HG03469 (cell line): ENCODE results near the gene RASSF1.
"Not testable (repeated sequence)": the region's sequence is repeated elsewhere in the genome, so short reads cannot be mapped to it uniquely, and the experiment has no call there.

Experiments used
- ATAC-seq: cut with Tn5 transposase; IDR thresholded peaks from one replicate; pipeline ENCODE4 v1.9.1; 2021; ENCODE audit warnings: mild to moderate bottlenecking, moderate library complexity, moderate number of reproducible peaks; ENCODE audit not compliant: unreplicated experiment

Gene RASSF1

GRCh38 chr3:50324351-50325112 lies 16.1 kb downstream of the RASSF1 start:
- ATAC-seq, result no peak

GRCh38 chr3:50323614-50324199 lies 16.9 kb downstream of the RASSF1 start:
- ATAC-seq, result no peak

- no peak for ATAC-seq
Measured at GRCh38 chr3:50323092-50323600, 17.5 kb downstream of the RASSF1 start.

GRCh38 chr3:50322386-50323091 lies 18.1 kb downstream of the RASSF1 start, which contains the start of gene HYAL2:
TSS of gene HYAL2 (minus strand) at chr3:50322745. CDS start at chr3:50320489, 2,256 bp downstream.
- ATAC-seq, result no peak

- no peak for ATAC-seq
Measured at GRCh38 chr3:50322115-50322385, 18.6 kb downstream of the RASSF1 start.

- ATAC-seq, result peak; percentile 41
Measured at GRCh38 chr3:50321336-50322114, 19.1 kb downstream of the RASSF1 start.

- peak; percentile 23 for ATAC-seq
Measured at GRCh38 chr3:50320853-50321335, 19.7 kb downstream of the RASSF1 start.

GRCh38 chr3:50319894-50320625 lies 20.6 kb downstream of the RASSF1 start:
- no peak for ATAC-seq

GRCh38 chr3:50319181-50319893 lies 21.3 kb downstream of the RASSF1 start:
- ATAC-seq, result no peak

GRCh38 chr3:50318615-50319014 lies 22.0 kb downstream of the RASSF1 start:
- ATAC-seq, result no peak

- ATAC-seq, result no peak
Measured at GRCh38 chr3:50318163-50318562, 22.5 kb downstream of the RASSF1 start.

GRCh38 chr3:50317300-50317699 lies 23.3 kb downstream of the RASSF1 start:
- ATAC-seq, result no peak

- no peak for ATAC-seq
Measured at GRCh38 chr3:50316657-50317242, 23.9 kb downstream of the RASSF1 start.

GRCh38 chr3:50314816-50315215 lies 25.8 kb downstream of the RASSF1 start:
- ATAC-seq, result no peak

GRCh38 chr3:50314342-50314741 lies 26.3 kb downstream of the RASSF1 start:
- no peak for ATAC-seq

GRCh38 chr3:50312041-50312440 lies 28.6 kb downstream of the RASSF1 start:
- ATAC-seq, result not testable (repeated sequence)

- no peak for ATAC-seq
Measured at GRCh38 chr3:50304601-50305000, 36.0 kb downstream of the RASSF1 start.

GRCh38 chr3:50303013-50303815 lies 37.4 kb downstream of the RASSF1 start, which contains the start of gene HYAL1:
TSS of gene HYAL1 (minus strand) at chr3:50303574. CDS start at chr3:50302956, 618 bp downstream.
- no peak for ATAC-seq
